ENCODE data around the gene DEGS1. TPM values are rescaled to one million over a fixed set of nuclear protein-coding genes. Genes with fewer than 3 reads are reported as not detected.

The DEGS1 gene
- 90.2 and 124 TPM in 2 replicates for total RNA-seq

GRCh38 chr1:224182866-224183590 is at the start of gene DEGS1:
Gene DEGS1, plus strand, starts transcription at chr1:224183240. Its CDS starts 97 bp downstream, at chr1:224183337.

Other genes with a start within 250 kb of the DEGS1 start
- gene FBXO28, start 69.1 kb upstream of the DEGS1 start, total RNA-seq = 10.5 and 16.5 TPM in 2 replicates
- 9.9 and 10.6 TPM in 2 replicates for gene NVL, start 146.9 kb downstream of the DEGS1 start, total RNA-seq
- 33.4 and 46.2 TPM in 2 replicates for gene CNIH4, start 173.6 kb downstream of the DEGS1 start, total RNA-seq